Endothelial cell of umbilical vein (primary cell): ENCODE data around the gene GPR146. TPM values are rescaled to one million over a fixed set of nuclear protein-coding genes. Genes with fewer than 3 reads are reported as not detected.

ENCODE experiments used
- BruUV-seq: library from RNA; stranded (reverse); fragments of 400-500 nt; replicated peaks from 2 replicates; lab custom pipeline; 2021; lab: Mats Ljungman, UMichigan
- CTCF ChIA-PET: fragments of 300-600, 350-600 bp; sonication (Branson Sonifier 250); formaldehyde crosslinking; loops from one replicate; lab custom pipeline; 2021; ENCODE audit warnings: antibody characterized with exemption, inconsistent platforms; lab: Charles Lee
- POLR2A ChIA-PET: fragments of 300-600, 350-600 bp; sonication (Branson Sonifier 250); formaldehyde crosslinking; loops from one replicate; lab custom pipeline; 2021; ENCODE audit warnings: antibody characterized with exemption, inconsistent platforms; lab: Charles Lee
- DNase-seq: peaks from one replicate; pipeline ENCODE4 v3.0.0-alpha.2; 2011; ENCODE audit warnings: low read depth, low spot score
- FAIRE-seq: peaks from 2 replicates; lab custom pipeline; 2011; peaks lifted over from hg19 to GRCh38; lab: Jason Lieb, UNC
- H2AFZ ChIP-seq: 2 replicates; pipeline ENCODE4 v1.6.0; 2012; ENCODE audit warnings: low read depth, low read length, control low read depth, inconsistent platforms
- H3K27ac ChIP-seq: 2 replicates; pipeline ENCODE4 v1.5.1; 2011; ENCODE audit warnings: low read depth, mild to moderate bottlenecking, control low read depth, low read length, moderate library complexity; ENCODE audit not compliant: insufficient read depth
- H3K27me3 ChIP-seq, 2 experiments: 2 replicates each; pipeline versions ENCODE4 v1.6.0 to v1.6.1; 2011; ENCODE audit warnings: low read length in 2 of 2, mixed read lengths in 1 of 2; ENCODE audit not compliant: control insufficient read depth in 2 of 2, insufficient read depth in 2 of 2
- H3K36me3 ChIP-seq, 2 experiments: 2 replicates in 1 of 2; 3 replicates in 1 of 2; pipeline ENCODE4 v1.5.1; 2011; ENCODE audit warnings: low read length in 2 of 2, mild to moderate bottlenecking in 1 of 2, moderate library complexity in 1 of 2; ENCODE audit not compliant: control insufficient read depth in 2 of 2, insufficient read depth in 2 of 2; ENCODE audit errors: extremely low read depth in 1 of 2
- H3K4me1 ChIP-seq: 3 replicates; pipeline ENCODE4 v1.5.1; 2011; ENCODE audit warnings: mild to moderate bottlenecking, low read length; ENCODE audit not compliant: control insufficient read depth, insufficient read depth; ENCODE audit errors: extremely low read depth
- H3K4me2 ChIP-seq: 2 replicates; pipeline ENCODE4 v1.6.1; 2011; ENCODE audit warnings: low read length, control low read depth, mixed read lengths; ENCODE audit not compliant: insufficient read depth
- H3K4me3 ChIP-seq, 3 experiments: fragments of 200-600 bp in 1 of 3; sonication (generic), shearing (Covaris generic) in 1 of 3; replicated peaks in 1 of 3; 2 replicates each; pipeline ENCODE4 v1.5.1; 2011 to 2016; ENCODE audit warnings: control low read depth in 3 of 3, low read length in 3 of 3, mild to moderate bottlenecking in 2 of 3, inconsistent platforms in 1 of 3, low read depth in 1 of 3, moderate library complexity in 1 of 3; ENCODE audit not compliant: insufficient read depth in 1 of 3
- H3K79me2 ChIP-seq: 2 replicates; pipeline ENCODE4 v1.6.0; 2012; ENCODE audit warnings: low read length, inconsistent platforms; ENCODE audit not compliant: control insufficient read depth, insufficient read depth
- H3K9ac ChIP-seq: replicated peaks from 2 replicates; pipeline ENCODE3; 2011; ENCODE audit warnings: low read length, control low read depth; ENCODE audit not compliant: insufficient read depth; ENCODE audit errors: extremely low read depth
- H3K9me1 ChIP-seq: replicated peaks from 3 replicates; pipeline ENCODE4 v1.6.0; 2011; ENCODE audit warnings: mild to moderate bottlenecking, low read length; ENCODE audit not compliant: control insufficient read depth, insufficient read depth; ENCODE audit errors: extremely low read depth
- H3K9me3 ChIP-seq: replicated peaks from 2 replicates; pipeline ENCODE4 v1.5.1; 2012; ENCODE audit warnings: low read length, inconsistent platforms; ENCODE audit not compliant: control insufficient read depth, insufficient read depth
- H4K20me1 ChIP-seq: replicated peaks from 2 replicates; pipeline ENCODE3; 2011; ENCODE audit warnings: mild to moderate bottlenecking, low read length; ENCODE audit not compliant: control insufficient read depth, insufficient read depth; ENCODE audit errors: extremely low read depth
- FOS ChIP-seq: IDR thresholded peaks from 2 replicates; pipeline ENCODE4 v1.6.1; 2011; ENCODE audit warnings: mild to moderate bottlenecking, low read length, moderate library complexity, borderline replicate concordance; ENCODE audit not compliant: insufficient read depth
- GATA2 ChIP-seq: IDR thresholded peaks from 2 replicates; pipeline ENCODE4 v1.7.0; 2011; ENCODE audit warnings: low read depth, mild to moderate bottlenecking, moderate library complexity, mixed read lengths, low read length; ENCODE audit not compliant: insufficient read length, insufficient read depth
- JUN ChIP-seq: IDR thresholded peaks from 2 replicates; pipeline ENCODE4 v1.6.1; 2011; ENCODE audit warnings: borderline replicate concordance, low read depth; ENCODE audit not compliant: insufficient read length, insufficient read depth
- MAX ChIP-seq: IDR thresholded peaks from 2 replicates; pipeline ENCODE4 v1.6.1; 2011; ENCODE audit not compliant: insufficient read depth, insufficient read length
- MYC ChIP-seq: IDR thresholded peaks from one replicate; pipeline ENCODE4 v1.6.1; 2011; ENCODE audit warnings: mild to moderate bottlenecking, low read depth, low read length
- POLR2A ChIP-seq: IDR thresholded peaks from 2 replicates; pipeline ENCODE4 v1.6.1; 2012; ENCODE audit warnings: low read depth, mild to moderate bottlenecking, control low read depth, low read length
- POLR2AphosphoS5 ChIP-seq: IDR thresholded peaks from 2 replicates; pipeline ENCODE4 v1.6.1; 2012; ENCODE audit warnings: low read depth, mild to moderate bottlenecking, control low read depth, low read length, moderate library complexity; ENCODE audit not compliant: insufficient read depth
- dilution Hi-C: fragments of 300-500 bp; cut with MboI; formaldehyde crosslinking; loops from one replicate; pipeline ENCODE4 v1.15.0; 2019; ENCODE audit warnings: low sequenced_read_pairs; ENCODE audit not compliant: extremely low pct_ligation_motif_present
- intact Hi-C: fragments of 100-400 bp; cut with micrococcal nuclease; formaldehyde crosslinking; loops from one replicate; pipeline ENCODE4 v1.10.0; 2022
- polyA plus RNA-seq, 4 experiments: library from polyadenylated mRNA; depleted of rRNA in 3 of 4; stranded (reverse) in 3 of 4; unstranded in 1 of 4; fragments of >200 nt; gene quantifications; 2 replicates each; pipeline versions ENCODE4 v1.2.1 to v1.2.3, GENCODE V29; 2011 to 2012; ENCODE audit warnings: missing spikeins in 1 of 4
- total RNA-seq: library from RNA; stranded (reverse); gene quantifications from 2 replicates; pipeline ENCODE4 v1.2.3, GENCODE V29; 2021
- TF ChIP-seq, protein P1 (sequence below), 2 donors: IDR thresholded peaks; 1 replicate in 1 of 2; 2 replicates in 1 of 2; pipeline ENCODE4 v1.5.1; 2011; ENCODE audit warnings: low read length in 2 of 2, mild to moderate bottlenecking in 2 of 2, moderate library complexity in 2 of 2, control low read depth in 1 of 2, inconsistent platforms in 1 of 2, low read depth in 1 of 2; ENCODE audit not compliant: insufficient read depth in 1 of 2; ENCODE audit errors: extremely low read depth in 1 of 2

The GPR146 gene
- total and polyA plus RNA-seq, 2 donors (not counting 3 experiments of a cell fraction or from before 2014, with no cell fraction given) = 18.5 to 44.8 TPM

GRCh38 chr7:1103009-1103788 lies 58.9 kb downstream of the GPR146 start:
- ChIA-PET CTCF (interaction anchor here (3.6 kb wide), 1 partner anchor 20 kb away, joined by 24 read pairs; no protein-coding TSS in a partner anchor), POLR2A (no interaction called here)
- FAIRE-seq (no peak), DNase-seq (no peak)
- no peak overlapping the region for H3K4me2 ChIP-seq
- no peak overlapping the region for H3K9ac ChIP-seq
- H2AFZ ChIP-seq = no peak overlapping the region
- intact Hi-C loops = no loop called here
- dilution Hi-C loops = no loop called here
- H3K27ac ChIP-seq = no peak overlapping the region
- H3K9me1 ChIP-seq = no peaks in the 10 kb centered on the region
- no TSS peak for BruUV-seq
- H3K27me3 ChIP-seq = no peaks in the 10 kb centered on the region
- H3K4me1 ChIP-seq = peaks cover 19% of the 10 kb centered on the region
- TF ChIP-seq GATA2 (no peak), FOS (no peak)
- H3K79me2 ChIP-seq = peaks cover 1% of the 10 kb centered on the region
- H3K9me3 ChIP-seq = no peaks in the 10 kb centered on the region
- no peaks in the 10 kb centered on the region for H4K20me1 ChIP-seq
- no peaks in the 10 kb centered on the region for H3K36me3 ChIP-seq
- no peak overlapping the region for H3K4me3 ChIP-seq

DNA sequence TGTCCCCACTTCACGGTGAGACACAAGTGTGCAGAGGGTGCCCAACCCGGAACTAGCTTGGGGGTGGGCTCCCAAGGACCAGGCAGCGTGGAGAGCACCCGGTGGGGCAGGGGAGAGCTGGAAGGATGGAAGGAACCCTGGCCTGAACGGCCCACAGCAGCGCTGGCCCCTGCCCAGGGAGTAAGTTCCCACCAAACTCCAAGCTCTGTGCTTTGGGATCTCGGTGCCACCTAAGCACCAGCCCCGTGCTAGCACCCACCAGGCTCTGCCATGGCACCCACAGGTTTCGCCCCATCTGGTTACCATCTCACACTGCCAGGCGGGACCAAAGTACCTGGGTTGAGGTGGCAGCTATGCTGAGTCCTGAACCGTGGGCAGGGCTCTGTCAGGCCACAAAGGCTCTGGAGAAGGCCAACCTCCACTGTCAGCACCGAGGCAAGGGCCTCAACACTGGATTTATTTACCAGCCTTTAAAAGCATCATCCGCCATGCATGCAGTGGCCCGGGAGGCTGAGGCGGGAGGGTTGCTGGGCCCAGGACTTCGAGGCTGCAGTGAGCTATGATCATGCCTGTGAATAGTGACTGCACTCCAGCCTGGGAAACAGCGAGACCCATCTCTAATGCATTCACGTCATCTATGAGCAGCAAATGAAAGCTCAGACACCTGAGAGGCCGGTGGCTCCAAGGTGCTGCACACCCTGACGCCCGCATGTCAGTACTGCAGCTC lies 59.6 kb downstream of the GPR146 start:
- Histone ChIP-seq H2AFZ (no peak overlapping the region), H3K4me3 (no peak overlapping the region), H3K9me3 (no peaks in the 10 kb centered on the region), H3K9ac (no peak overlapping the region), H3K4me2 (no peak overlapping the region), H3K79me2 (peaks cover 1% of the 10 kb centered on the region), H3K36me3 (no peaks in the 10 kb centered on the region), H3K27ac (no peak overlapping the region), H3K27me3 (no peaks in the 10 kb centered on the region), H3K9me1 (no peaks in the 10 kb centered on the region), H4K20me1 (no peaks in the 10 kb centered on the region), H3K4me1 (peaks cover 19% of the 10 kb centered on the region)
- intact Hi-C loops = no loop called here
- dilution Hi-C loops = no loop called here
- no TSS peak for BruUV-seq
- no peak for TF ChIP-seq POLR2AphosphoS5
- no peak for TF ChIP-seq MAX
- TF ChIP-seq POLR2A = no peak
- TF ChIP-seq MYC = no peak
- TF ChIP-seq, protein P1, sequence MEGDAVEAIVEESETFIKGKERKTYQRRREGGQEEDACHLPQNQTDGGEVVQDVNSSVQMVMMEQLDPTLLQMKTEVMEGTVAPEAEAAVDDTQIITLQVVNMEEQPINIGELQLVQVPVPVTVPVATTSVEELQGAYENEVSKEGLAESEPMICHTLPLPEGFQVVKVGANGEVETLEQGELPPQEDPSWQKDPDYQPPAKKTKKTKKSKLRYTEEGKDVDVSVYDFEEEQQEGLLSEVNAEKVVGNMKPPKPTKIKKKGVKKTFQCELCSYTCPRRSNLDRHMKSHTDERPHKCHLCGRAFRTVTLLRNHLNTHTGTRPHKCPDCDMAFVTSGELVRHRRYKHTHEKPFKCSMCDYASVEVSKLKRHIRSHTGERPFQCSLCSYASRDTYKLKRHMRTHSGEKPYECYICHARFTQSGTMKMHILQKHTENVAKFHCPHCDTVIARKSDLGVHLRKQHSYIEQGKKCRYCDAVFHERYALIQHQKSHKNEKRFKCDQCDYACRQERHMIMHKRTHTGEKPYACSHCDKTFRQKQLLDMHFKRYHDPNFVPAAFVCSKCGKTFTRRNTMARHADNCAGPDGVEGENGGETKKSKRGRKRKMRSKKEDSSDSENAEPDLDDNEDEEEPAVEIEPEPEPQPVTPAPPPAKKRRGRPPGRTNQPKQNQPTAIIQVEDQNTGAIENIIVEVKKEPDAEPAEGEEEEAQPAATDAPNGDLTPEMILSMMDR (IDR thresholded peaks at IDR 0.05; ENCODE audit: extremely low read depth in 1 of 2, insufficient read depth in 1 of 2, low read depth in 1 of 2, low read length in 2 of 2) = no peak
- TF ChIP-seq FOS = no peak
- TF ChIP-seq JUN = no peak
- no peak for TF ChIP-seq GATA2
- CTCF ChIA-PET = interaction anchor here (0.8 to 1.4 kb wide), 5 partner anchors 16 to 111 kb away, joined by 3 to 10 read pairs (median 5); partner anchors contain the start of gene GPER1
- FAIRE-seq (no peak), DNase-seq (no peak)
- POLR2A ChIA-PET = no interaction called here
